ENCODE data around the gene NPY4R2. TPM values are rescaled to one million over a fixed set of nuclear protein-coding genes. Genes with fewer than 3 reads are reported as not detected.

The NPY4R2 gene
- not detected for total RNA-seq

GRCh38 chr10:47918475-47918874 is at the start of gene NPY4R2:
TSS of gene NPY4R2 (plus strand) at chr10:47918662. CDS start at chr10:47921988, 3,326 bp downstream.

Other genes with a start within 250 kb of the NPY4R2 start
- gene SYT15B, start 155.1 kb upstream of the NPY4R2 start, total RNA-seq = 4.0 TPM
- not detected for gene FAM25C, start 81.1 kb downstream of the NPY4R2 start, total RNA-seq

Data from camera-type eye (tissue), 1 donor.